HG02763 (cell line): ENCODE results near the gene TMEM131L.

Source experiments
- ATAC-seq: cut with Tn5 transposase; IDR thresholded peaks from one replicate; pipeline ENCODE4 v1.9.1; 2021; ENCODE audit warnings: mild to moderate bottlenecking, moderate library complexity; ENCODE audit not compliant: unreplicated experiment

TMEM131L gene

DNA sequence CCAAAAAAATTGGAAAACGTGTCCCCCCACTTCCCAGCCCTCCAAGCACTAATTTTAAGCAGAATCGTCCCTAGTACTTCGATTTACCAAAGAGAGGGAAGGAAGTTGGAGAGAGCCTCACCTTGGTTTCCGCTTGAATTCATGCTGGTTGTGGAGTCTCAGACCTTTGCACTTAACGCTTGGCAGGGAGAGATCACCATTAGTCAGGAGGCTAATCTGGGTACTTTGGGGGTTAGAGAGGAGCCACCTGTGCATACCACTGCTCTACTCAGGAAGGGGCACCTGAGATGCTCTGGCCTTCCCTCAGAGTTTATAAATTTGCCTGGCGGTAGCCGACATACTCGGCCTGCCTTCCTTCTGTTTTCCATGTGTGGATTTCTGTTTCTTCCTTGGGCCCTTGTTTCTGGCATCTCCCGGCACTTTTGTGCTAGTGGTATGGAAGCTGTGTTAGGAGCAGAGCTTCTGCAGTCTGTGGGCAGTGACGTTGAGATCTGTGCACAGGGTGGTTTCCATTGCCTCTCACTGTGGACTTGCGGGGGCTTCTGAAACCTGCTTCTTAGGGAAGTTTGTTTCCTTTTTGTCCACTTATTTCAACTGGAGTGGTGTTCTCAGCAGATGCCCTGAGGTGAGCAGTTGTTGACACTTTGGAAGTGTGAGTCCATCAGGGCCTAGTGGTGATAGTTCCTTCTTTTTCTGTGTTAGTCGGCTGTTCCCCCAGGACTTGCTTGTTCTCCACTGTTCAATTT lies 104.2 kb downstream of the TMEM131L start:
- ATAC-seq = peak; percentile 54

DNA sequence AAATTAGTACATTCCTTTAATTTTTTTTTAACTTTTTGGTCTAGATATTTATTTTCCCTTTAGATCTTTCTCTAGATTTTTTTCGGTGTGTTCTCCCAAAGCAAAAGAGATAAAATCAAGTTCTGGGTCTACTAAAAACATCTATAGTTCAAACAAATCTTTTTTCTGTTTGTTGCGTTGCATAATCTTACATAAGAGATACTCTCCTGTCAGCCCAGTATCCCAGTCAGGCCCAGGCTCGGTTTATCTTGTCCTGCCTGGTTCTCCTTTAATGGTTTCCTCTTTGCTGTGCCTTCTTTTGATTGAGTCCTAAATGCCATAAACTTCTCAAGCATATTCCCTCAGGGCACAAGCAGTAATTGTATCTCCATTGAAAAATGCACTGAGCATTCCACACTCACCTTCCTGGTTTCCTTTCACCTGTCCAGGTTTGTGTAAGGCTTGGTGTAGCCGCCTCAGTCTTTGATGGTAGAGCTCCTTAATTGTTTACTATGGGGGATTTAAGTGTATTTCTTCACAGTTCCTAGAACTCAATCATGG lies 104.9 kb downstream of the TMEM131L start:
- no peak for ATAC-seq

DNA sequence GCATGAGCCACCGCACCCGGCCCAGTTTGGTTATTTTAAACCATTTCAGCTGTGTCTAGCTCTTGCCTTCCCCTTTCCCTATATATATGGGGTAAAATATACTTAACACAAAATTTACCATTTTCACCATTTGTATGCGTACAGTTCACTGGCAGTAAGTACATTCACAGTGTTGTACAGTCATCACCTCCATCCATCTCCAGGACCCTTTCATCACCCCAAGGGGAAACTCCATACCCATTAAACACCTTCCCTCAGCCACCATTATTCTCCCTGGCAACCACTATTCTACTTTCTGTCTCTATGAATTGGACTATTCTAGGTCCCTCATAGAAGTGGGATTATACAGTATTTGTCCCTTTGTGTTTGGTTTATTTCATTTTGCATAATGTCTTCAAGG lies 106.4 kb downstream of the TMEM131L start:
- ATAC-seq = no peak

DNA sequence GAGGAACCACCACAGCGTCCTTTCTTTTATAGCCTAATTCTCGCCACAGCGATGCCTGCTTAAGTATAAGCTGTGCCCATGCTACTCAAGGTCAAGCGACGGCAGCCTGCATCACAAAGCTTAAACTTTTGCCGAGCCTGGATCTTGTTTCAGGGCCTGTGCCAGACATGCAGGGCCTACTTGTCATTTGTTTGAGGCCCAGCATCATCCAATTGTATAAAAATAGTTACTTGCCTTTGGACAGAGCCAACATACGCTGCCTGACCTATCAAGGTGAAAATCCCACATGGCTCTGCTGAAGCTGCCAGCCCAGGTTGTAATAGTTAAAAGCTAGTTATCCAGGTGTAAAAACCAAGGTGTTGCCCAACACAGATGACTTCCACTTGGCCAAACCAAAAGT lies 107.1 kb downstream of the TMEM131L start:
- ATAC-seq = no peak

DNA sequence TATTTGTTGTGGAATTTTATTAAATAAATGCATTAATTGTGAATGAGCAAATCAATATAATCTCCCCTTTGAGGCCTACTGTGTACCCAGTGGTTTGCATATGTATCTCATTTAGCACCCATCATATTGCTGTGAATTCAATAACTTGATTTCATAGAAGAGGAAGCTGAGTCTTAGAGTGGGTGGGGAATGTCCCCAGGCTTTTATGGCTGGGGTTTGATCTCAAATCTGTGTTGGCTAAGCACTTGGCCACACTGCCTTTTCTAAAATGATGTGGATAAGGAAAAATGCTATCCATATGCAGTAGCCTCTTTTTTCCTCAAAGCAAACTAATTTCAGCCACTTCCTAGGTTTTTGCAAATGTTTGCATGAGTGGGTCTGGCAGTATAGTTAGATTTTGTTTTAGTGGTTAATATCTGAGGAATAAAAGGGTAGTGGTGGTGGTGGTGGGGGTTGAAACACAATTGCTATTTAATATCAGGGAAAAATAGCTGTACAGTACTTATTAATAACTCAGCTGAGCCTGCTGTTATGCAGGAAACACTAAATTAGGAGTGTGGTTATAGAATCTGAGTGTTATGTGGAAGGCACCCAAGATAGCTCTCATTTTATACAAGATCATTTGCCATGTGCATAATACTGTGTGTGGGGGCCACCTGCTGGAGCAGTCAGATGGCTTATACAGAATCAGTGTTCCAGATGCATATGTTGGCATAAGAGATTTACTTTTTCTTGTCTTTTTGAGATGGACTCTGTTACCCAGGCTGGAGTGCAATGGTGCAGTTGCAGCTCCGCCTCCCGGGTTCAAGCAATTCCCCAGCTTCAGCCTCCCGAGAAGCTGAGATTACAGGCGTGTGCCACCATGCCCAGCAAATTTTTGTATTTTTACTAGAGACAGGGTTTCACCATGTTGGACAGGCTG lies 108.0 kb downstream of the TMEM131L start:
- ATAC-seq = no peak

DNA sequence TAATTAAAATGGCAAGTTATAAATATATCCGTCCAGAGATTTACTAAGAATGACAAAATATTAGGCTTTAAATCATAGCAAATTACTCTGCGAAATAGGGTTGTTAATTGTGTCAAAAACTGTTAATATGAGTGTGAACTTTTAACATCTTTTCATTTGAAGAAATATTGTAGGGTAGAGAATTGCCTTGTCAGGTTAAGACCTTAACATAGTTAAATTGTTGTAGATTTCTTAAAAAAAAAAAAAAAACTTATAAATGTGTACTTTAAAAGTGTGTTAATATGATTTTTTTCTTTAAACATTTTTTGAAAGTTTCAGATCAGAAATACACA lies 110.2 kb downstream of the TMEM131L start:
- ATAC-seq = no peak

DNA sequence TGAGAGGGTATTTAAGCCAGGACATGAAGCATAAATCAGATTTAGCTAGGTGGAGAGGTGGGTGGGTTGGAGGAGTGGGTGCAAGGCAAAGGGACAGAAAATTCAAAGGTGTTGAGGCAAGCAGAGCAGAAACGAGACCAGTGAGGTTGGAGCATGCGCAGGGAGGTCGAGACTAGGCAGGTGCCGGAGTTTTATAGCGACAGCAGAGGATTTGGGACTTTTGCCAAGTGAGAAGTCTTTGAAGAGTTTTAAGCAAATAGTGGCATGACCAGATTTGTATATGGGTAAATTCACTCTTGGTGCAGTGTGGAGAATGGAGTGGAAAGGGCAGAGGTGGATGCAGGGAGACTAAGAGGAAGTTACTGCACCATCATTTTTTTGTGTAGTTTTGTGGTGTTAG lies 110.9 kb downstream of the TMEM131L start:
- no peak for ATAC-seq

DNA sequence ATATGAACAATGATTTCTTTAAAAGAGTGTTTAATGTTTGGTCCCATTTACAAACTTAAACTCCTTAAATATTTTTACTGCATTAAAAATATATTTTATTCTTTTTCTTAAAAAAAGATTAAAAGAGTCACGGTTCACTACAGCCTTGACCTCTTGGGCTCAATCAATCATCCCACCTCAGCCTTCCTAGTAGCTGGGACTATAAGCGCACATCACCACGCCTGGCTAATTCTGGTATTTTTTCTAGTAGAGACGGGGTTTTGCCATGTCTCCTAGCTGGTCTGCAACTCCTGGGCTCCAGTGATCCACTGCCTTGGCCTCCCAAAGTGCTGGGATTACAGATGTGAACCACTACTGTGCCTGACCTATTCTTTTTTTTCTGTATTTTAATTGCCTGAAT lies 113.2 kb downstream of the TMEM131L start:
- no peak for ATAC-seq

DNA sequence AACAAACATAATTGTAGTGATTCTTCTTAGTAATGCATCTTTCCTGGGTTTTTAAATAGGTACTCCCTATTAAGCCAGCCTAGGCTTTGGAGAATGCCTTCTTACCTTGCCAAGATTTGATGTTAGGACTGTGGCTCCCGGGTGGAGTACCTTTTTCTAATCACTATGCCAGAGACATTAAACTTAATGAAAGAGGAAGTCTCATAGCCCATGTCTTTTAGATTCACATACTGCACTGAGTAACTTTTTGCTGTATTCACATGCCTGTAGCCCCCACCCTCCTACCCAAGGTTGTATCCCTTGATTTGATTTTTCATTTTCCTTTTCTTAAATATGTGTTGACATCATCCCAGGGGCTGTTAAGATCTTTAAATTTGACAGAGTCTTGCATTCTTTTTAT lies 113.7 kb downstream of the TMEM131L start:
- no peak for ATAC-seq

DNA sequence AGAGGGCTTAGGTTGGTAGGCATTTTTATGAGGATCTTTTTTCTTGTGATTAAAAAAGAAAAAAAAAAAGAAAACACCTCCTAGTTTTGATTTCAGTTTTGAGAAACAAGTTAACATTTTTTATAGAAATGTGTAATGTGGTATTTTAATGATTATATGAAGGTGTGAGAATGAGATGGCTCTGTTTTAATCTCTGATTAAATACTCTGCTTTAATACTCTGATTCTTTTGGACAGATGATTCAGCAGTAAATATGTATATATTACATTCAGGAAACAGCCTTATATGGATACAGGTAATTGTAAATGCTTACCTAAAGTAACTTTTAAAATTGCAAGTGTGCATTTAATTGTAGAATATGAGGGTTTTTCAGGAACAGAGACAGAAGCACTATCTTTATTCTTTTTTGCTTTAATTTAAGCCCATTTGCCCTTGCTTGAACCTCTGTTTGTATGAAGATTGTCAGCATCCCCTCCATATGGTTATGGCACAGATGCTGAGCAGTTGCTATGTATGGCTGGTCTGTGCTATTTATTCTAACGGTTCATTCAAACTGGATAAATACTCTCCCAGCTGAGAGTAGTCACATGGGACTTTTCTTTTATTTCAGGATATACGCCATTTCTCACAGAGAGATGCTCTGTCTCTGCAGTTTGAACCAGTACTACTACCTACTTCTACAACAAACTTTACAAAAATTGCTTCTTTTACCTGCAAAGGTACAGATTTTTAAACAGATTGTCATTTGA lies 117.0 kb downstream of the TMEM131L start:
- ATAC-seq = no peak

DNA sequence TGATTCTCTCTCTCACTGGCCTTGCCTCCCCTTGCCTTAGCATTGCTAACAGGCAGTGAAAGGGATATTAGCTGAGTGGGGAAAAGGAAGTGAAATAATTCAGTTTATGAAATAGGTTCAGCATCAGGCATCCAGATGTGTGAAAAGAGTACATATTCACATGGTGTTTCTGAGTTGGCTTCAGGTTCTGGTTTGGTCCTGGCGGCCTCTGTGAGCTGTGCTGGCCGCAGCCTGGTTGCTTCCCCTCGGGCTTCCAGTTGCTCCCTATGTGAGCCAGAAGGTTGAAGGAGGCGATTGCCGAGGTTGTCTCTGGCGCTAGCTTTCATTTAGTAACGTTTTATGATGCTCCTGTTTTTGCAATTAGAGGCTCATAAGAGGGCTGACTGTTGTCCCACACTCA lies 118.9 kb downstream of the TMEM131L start:
- no peak for ATAC-seq

DNA sequence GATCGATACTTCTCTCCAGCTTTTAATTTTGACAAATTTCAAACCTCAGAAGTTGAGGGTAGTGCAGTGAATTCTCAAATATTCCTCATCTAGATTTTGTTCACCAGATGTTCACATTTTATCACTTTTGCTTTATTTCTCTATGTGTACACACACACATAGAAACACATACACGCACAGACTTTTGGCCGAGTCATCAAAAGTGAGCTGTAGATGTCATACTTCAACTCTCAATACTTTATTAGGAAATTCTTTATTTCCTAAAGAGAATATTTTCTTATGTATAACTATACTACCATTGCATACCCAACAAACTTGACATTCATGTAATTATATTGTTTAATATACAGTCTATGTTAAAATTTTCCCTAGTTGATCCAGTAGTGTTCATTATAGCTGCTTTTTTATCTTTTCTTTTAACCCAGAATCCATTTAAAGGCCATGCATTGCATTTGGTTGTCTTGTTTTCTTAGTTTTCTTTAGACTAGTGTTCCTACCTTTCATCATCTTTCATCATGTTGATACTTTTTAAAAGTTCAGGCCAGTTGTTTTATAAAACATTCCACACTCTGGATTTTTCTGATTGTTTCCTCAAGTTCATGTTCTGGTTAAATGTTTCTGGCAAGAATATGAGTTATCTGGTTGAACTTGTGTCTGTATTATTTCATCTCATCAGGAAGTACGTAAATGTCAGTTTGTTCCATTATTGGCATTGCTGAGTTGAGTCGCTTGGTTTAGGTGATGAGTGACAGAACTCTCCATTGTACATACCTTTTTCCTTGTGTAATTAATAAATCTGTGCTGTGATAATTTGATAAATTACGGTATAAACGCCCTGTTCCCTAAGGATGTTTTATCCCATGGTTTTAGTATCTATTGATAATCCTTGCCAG lies 123.8 kb downstream of the TMEM131L start:
- no peak for ATAC-seq

DNA sequence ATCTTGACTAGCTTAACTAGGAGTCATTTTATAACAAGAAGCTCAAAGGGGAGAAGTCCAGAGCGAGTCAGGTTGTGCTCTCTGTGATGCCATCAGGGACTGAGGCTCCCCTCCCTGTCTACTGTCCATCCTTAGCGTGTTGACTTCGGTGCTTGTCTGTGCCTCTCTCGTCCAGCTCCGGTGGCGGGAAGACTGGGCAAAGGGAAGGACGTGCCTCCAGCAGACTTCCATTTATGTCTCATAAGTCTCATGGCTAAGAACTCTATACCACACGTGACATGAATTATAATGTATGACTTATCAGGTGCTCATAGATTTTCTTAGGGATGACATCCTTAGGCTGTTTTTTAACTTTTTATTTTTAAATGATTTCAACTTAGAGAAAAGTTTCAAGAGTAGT lies 125.3 kb downstream of the TMEM131L start:
- ATAC-seq = no peak

DNA sequence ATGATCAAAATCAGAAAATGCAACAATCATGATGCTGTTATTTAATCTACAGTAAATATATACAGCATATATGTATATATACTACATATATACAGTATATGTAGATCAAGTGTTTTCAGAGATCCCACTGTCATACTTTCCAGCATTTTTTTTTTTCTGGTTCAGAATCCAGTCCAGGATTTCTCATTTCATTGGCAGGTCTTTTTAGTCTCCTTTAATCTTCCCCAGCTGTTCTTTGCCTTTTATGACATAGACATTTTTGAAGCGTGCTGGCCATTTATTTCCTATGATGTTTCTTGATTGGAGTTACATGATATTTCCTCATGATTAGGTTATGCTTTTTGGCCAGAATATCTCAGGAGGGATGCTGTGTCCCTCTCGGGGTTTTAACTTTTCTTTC lies 125.9 kb downstream of the TMEM131L start:
- no peak for ATAC-seq

DNA sequence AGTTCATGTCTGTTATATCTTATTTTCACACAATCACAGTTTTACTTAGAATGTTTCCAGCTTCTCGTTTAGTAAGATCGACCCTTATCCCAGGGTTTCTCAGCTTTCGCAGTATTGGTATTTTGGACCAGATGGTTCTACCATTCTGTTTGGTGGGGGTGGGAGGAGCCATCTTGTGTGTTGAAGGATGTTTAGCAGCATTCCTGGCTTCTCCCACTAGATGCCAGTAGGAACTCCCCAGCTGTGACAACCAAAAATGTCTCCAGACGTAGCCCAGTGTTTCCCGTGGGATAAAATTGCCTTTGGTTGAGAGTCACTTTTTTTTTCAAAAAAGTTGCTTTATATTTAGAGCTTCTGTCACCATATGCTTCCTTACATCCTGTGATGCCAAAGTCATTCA lies 127.0 kb downstream of the TMEM131L start:
- no peak for ATAC-seq

DNA sequence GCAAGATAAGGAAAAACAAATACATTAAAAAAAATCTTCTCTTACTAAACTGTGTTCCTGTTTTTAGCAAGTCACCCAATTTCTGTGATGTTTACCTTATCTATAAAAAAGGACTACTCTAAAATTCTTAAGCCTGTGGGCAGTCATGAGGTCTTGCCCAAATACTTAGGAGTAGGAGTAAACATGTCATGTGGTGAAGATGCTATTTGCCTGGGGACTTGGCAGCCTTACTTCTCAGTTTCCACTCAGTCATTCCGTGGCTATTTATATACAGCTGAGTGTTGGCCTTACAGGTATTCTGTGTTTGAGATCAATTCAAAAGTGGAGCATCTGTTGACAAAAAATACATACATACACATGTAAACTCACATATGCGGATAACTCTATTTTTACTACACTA lies 128.1 kb downstream of the TMEM131L start:
- no peak for ATAC-seq

DNA sequence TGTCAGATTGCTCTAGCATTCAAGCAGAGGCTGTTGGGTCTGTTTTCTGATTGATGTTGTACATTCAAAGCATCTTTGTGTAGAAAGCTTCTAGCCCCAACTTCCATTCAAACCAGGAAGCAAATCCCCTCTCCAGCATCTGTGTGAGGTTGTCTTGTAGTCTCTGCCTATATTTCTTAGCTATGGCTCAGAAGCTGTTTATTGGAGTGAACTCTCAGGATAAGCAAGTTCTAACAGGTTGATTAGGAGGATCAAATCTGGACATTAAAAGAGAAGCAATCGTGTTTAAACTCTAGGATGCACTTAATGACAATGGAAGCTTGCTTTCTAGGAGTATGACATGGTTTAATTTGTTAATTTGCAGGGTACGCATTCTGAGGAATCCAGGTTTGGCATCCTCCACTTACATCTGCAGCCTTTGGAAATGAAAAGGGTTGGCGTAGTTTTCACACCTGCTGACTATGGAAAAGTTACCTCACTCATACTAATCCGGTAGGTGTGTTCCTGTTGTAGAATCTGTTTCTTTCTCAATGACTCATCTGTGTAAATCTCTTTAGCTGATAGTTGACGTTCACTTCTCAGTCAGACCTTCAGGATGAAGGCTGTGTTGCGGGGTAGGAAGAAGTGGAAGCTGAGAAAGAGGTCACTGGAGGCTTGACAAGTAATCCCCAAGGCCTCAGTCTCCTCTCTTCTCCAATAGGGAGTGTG lies 129.9 kb downstream of the TMEM131L start:
- ATAC-seq = no peak

DNA sequence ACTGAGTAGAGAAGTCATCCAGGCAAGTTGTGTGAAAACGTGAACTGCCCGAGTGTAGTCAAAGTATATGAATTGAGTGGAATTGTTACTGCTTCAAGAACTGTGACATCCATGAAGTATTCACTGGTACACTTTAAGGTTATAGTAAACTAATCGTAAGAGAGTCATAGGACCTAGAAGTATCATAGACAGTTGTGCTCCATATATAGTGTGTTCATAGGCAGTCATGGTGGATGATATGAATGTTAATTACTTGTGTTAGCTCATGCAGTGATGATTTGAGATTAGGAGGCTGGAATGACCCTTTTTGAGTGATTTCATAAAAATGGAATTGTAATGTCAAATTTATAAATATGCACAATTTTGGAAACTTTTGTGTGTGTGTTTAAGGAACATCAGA lies 136.6 kb downstream of the TMEM131L start:
- ATAC-seq = no peak

DNA sequence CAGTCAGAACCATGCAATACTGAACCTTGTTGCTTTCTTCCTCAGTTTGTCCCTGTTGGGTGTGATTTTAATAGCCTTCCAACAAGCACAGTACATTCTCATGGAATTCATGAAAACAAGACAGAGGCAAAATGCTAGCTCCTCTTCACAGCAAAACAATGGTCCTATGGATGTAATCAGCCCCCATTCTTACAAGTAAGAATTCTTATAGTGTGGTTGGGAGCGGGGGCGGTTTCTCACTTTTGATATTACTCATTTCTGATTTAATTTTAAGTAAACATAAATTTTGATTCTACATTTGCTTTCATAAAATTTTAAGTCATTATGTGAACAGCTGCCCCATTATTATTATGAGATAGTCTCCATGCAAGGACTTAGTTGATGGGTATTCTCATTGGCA lies 137.1 kb downstream of the TMEM131L start:
- no peak for ATAC-seq

DNA sequence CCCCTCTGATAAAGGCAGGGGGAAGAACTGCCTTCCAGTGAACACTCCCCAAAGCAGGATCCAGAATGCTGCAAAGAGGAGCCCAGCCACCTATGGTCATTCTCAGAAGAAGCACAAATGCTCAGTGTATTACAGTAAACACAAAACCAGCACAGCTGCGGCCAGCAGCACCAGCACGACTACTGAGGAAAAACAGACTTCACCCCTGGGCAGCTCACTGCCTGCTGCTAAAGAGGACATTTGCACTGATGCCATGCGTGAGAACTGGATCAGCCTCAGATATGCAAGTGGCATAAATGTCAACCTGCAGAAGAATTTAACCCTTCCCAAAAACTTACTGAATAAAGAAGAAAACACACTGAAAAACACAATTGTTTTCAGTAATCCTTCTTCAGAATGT lies 137.7 kb downstream of the TMEM131L start:
- ATAC-seq = no peak
